GM04504 (cell line): ENCODE data around the gene CWF19L1.
"Not testable (repeated sequence)": the region's sequence is repeated elsewhere in the genome, so short reads cannot be mapped to it uniquely, and the experiment has no call there.

Experiments
- DNase-seq: peaks from one replicate; pipeline ENCODE4 v3.0.0-alpha.2; 2012; ENCODE audit warnings: low read depth

Gene CWF19L1

GRCh38 chr10:100267239-100268104 lies at the start of gene CWF19L1:
CWF19L1 (minus strand) TSS chr10:100267638; CDS start chr10:100267593, 45 bp downstream.
- peak; percentile 62 for DNase-seq

DNA sequence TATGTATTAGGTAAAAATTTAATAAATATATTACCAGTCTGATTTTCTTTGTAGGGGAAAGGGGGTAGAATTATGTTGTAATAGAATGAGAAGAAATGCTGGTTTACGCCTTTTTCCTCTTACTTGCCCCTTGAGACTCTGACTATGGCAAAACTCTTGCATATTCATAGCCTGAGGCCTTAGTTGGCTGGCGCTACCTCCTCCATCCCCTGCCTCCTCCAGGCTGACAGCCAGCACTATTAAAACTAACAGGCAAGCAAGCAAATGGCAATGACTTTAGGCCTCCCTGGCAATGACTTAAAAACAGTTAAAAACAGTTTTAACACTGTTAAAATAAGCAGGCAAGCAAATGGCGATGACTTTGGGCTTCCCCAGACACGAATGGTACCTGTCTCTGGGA lies 48.2 kb upstream of the CWF19L1 start:
- no peak for DNase-seq

DNA sequence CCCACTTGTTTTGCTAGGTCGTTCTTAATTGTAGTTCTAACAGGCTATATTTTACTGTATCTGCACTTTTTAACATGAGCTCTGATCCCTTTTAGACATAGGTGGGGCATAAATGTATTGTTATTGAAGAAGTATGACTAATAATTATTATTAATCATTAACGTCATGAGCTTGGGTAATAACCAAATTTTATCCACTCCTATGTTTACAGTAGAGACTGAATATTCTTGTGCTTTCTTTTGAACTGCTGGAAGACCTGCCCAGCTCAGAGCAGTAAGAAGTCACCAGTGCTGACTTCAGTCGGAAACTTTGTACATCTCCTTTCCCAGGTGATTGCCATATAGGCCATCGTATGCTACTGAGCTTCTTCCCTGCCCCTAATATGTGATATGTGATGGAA lies 43.9 kb upstream of the CWF19L1 start:
- DNase-seq: no peak

DNA sequence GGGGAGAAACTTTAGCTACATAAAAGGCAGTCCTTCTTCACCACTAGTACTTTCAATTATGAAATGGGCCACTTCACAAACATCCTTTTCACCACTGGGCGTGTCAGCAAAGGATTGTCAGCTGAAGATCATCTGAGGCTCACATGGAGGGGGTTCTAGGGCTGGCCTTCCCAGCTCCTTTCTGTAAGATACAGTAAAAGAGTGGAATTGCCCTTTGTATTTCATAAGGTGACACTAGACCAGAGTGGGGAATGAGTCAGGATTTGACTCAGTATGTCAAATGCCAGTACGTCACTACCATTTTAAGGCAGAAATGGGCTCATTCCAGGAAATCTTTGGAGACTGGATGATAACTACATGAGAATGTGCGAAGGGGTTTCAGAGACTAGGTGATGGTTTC lies 40.2 kb upstream of the CWF19L1 start:
- DNase-seq: no peak

- no peak for DNase-seq
Observed at GRCh38 chr10:100306861-100307260, 39.4 kb upstream of the CWF19L1 start.

GRCh38 chr10:100304414-100304813 lies 37.0 kb upstream of the CWF19L1 start:
- no peak for DNase-seq

GRCh38 chr10:100303724-100304319 lies 36.4 kb upstream of the CWF19L1 start:
- DNase-seq: no peak

GRCh38 chr10:100301123-100301522 lies 33.7 kb upstream of the CWF19L1 start:
- not testable (repeated sequence) for DNase-seq

GRCh38 chr10:100297242-100297641 lies 29.8 kb upstream of the CWF19L1 start:
- no peak for DNase-seq

DNA sequence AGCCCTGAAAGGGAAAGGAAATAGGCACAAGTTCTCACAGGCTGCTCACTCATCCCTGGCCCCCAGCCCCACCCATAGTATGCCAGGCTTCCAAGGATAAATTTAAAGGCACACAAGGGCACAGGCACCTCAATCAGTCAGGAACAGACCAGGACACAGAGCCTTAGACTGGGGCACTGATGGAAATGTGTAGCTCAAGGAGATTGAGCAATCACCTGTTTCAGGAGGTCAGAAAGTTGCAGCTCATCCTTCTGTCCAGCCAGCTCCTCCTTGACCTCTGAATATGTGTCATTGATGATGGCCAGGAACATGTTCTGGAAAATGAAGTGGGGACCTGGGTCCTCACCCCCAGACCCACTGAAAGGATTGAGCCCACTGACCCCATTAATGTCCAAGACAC lies 25.6 kb upstream of the CWF19L1 start:
- no peak for DNase-seq

DNA sequence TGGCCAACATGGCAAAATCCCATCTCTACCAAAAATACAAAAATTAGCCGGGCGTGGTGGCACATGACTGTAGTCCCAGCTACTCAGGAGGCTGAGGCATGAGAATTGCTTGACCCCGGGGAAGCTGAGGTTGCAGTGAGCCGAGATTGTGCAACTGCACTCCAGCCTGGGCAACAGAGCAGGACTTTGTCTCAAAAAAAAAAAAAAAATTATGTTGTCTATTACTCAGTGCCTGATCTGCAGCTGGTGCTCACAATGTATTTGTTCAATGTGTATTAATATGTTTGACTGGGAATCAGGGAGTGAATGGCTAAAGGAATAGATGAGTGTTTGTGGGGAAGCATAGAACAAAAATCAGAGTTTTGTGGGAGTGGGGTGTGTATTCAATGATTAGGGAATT lies 24.9 kb upstream of the CWF19L1 start:
- not testable (repeated sequence) for DNase-seq

GRCh38 chr10:100291356-100291755 lies 23.9 kb upstream of the CWF19L1 start:
- no peak for DNase-seq

GRCh38 chr10:100289641-100290040 lies 22.2 kb upstream of the CWF19L1 start:
- no peak for DNase-seq

DNA sequence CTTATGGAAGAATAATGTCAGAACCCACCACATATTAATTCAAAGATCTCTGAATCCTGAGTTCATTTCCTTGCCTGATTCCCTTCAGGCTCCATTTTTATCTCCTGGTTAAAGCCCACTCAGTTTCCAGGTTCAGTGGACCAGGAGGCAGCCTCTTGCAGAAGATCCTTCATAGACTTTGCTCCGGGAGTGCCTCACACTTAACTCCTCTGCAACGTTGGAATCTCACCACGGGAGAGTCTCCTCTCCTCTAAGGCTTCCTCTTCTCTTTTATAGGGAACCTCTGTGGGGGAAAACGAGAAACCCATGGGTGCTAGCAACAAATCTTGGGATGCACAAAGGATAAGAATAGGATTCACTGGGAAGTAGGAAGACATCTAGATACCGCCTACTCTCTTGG lies 20.8 kb upstream of the CWF19L1 start:
- DNase-seq: no peak

GRCh38 chr10:100287756-100288155 lies 20.3 kb upstream of the CWF19L1 start:
- no peak for DNase-seq

GRCh38 chr10:100286051-100287033 lies 18.9 kb upstream of the CWF19L1 start, which contains the start of gene BLOC1S2:
BLOC1S2 (minus strand) TSS chr10:100286680; CDS start chr10:100286659, 21 bp downstream.
- DNase-seq: peak; percentile 83

- not testable (repeated sequence) for DNase-seq
Observed at GRCh38 chr10:100285326-100285725, 17.9 kb upstream of the CWF19L1 start.

DNA sequence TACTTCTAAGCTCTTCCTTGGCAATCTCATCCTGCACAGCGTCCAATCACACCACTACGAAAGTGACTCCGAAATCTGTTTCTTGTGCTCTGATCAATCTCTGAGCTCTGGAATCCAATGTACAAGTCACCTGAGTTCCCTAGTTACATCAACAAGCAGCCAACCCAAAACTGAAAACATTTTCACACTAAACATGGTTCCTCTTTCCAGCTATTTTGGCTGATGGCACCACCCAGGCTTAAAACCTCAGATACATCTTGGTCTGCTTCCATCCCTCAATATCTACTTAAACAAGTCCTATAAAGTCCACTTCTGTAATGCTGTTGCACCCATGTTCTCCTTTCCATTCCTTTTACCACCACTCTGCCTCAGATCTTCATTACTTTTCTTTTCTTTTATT lies 15.5 kb upstream of the CWF19L1 start:
- DNase-seq: no peak

- not testable (repeated sequence) for DNase-seq
Observed at GRCh38 chr10:100276971-100277370, 9.5 kb upstream of the CWF19L1 start.

DNA sequence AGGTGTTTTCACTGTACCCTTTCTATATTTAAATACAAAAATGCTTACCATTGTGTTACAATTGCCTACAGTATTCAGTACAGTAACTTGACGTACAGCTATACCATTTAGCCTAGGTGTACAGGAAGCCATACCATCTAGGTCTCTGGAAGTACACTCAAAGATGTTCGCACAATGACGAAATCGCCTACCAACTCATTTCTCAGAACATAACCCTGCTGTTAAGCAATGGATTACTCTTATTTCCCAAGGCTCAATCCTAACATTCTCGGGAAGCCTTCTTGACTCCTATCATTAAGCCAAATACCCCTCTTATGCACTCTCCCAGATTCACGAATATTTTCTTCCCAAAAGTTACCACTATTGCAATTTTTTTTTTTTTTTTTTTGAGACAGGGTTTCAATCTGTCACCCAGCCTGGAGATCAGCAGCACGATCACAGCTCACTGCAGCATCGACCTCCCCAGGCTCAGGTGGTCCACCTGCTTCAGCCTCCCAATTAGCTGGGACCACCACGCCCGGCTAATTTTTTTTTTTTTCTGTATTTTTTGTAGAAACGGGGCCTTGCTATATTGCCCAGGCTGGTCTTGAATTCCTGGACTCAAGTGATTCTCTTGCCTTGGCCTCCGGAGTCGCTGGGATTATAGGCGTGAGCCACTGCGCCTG lies 1.5 kb downstream of the CWF19L1 start:
- no peak for DNase-seq

- no peak for DNase-seq
Observed at GRCh38 chr10:100254191-100254590, 13.2 kb downstream of the CWF19L1 start.

GRCh38 chr10:100253041-100253440 lies 14.4 kb downstream of the CWF19L1 start:
- no peak for DNase-seq
